GM12872 (cell line): Measurements from ENCODE around the gene MYL9.

Experiments used
- CTCF ChIP-seq: IDR thresholded peaks from 3 replicates; pipeline ENCODE4 v1.5.1; 2011; ENCODE audit warnings: low read depth, mild to moderate bottlenecking, low read length, moderate library complexity; ENCODE audit not compliant: insufficient read depth

The MYL9 gene

GRCh38 chr20:36565520-36565919 is 24.2 kb downstream of the MYL9 start:
- TF ChIP-seq CTCF = no peak

GRCh38 chr20:36569847-36570429 is 28.6 kb downstream of the MYL9 start:
- TF ChIP-seq CTCF = no peak

- TF ChIP-seq CTCF = no peak
Measured at GRCh38 chr20:36571564-36572504, 30.5 kb downstream of the MYL9 start.

GRCh38 chr20:36572701-36573102 is 31.4 kb downstream of the MYL9 start:
- no peak for TF ChIP-seq CTCF

- TF ChIP-seq CTCF = no peak
Measured at GRCh38 chr20:36573103-36573797, 31.9 kb downstream of the MYL9 start, which contains the start of gene TGIF2. Gene TGIF2, plus strand, starts transcription at chr20:36573597. Its CDS starts 5,178 bp downstream, at chr20:36578775.

GRCh38 chr20:36573798-36574365 is 32.6 kb downstream of the MYL9 start:
- TF ChIP-seq CTCF = no peak
